Pulmonary artery endothelial cell (primary cell): Measurements from ENCODE around the gene RPS16. TPM values are rescaled to one million over a fixed set of nuclear protein-coding genes. Genes with fewer than 3 reads are reported as not detected.
A peak's percentile ranks its signal among the peaks of the same experiment; 100 is the strongest.

Experiments
- DNase-seq: peaks from one replicate; pipeline ENCODE4 v3.0.0-alpha.2; 2011; ENCODE audit warnings: low read depth, low spot score
- total RNA-seq: library from RNA; depleted of rRNA; stranded (reverse); fragments of >200 nt; gene quantifications from 2 replicates; pipeline ENCODE4 v1.2.3, GENCODE V29; 2014

Gene RPS16
- total RNA-seq, 1 donor from 2014 or later, result 372 TPM

GRCh38 chr19:39407660-39408391 lies 27.9 kb downstream of the RPS16 start:
- DNase-seq, result no peak

- no peak for DNase-seq
Measured at GRCh38 chr19:39407410-39407659, 28.4 kb downstream of the RPS16 start.

GRCh38 chr19:39406656-39407409 lies 28.9 kb downstream of the RPS16 start, which contains the start of gene ZFP36:
ZFP36 (plus strand) TSS chr19:39406847; CDS start chr19:39406905, 58 bp downstream.
- DNase-seq, result no peak

GRCh38 chr19:39405958-39406655 lies 29.6 kb downstream of the RPS16 start:
- no peak for DNase-seq

GRCh38 chr19:39405261-39405957 lies 30.3 kb downstream of the RPS16 start:
- DNase-seq, result no peak

GRCh38 chr19:39403331-39404312 lies 32.1 kb downstream of the RPS16 start:
- DNase-seq, result peak; percentile 99

- peak; percentile 84 for DNase-seq
Measured at GRCh38 chr19:39402346-39403300, 33.1 kb downstream of the RPS16 start.

- no peak for DNase-seq
Measured at GRCh38 chr19:39401549-39402345, 34.0 kb downstream of the RPS16 start.

GRCh38 chr19:39401070-39401548 lies 34.6 kb downstream of the RPS16 start:
- DNase-seq, result no peak

GRCh38 chr19:39400061-39400460 lies 35.7 kb downstream of the RPS16 start:
- DNase-seq, result no peak

- no peak for DNase-seq
Measured at GRCh38 chr19:39399668-39400050, 36.1 kb downstream of the RPS16 start.

GRCh38 chr19:39398297-39398864 lies 37.4 kb downstream of the RPS16 start:
- no peak for DNase-seq

- no peak for DNase-seq
Measured at GRCh38 chr19:39397360-39398296, 38.1 kb downstream of the RPS16 start.

- peak; percentile 99 for DNase-seq
Measured at GRCh38 chr19:39390751-39391437, 44.9 kb downstream of the RPS16 start, which contains the start of the genes MED29 and PAF1. MED29 (plus strand) TSS chr19:39391378; CDS start chr19:39391423, 45 bp downstream. PAF1 (minus strand) TSS chr19:39391106; CDS start chr19:39390864, 242 bp downstream.

- DNase-seq, result no peak
Measured at GRCh38 chr19:39390451-39390750, 45.3 kb downstream of the RPS16 start.
